OCI-LY1 (cell line): ENCODE measurements around the gene MS4A4A.

Experiments used
- CTCF ChIP-seq: fragments of 200-600 bp; sonication (generic), shearing (Covaris generic); IDR thresholded peaks from 2 replicates; pipeline ENCODE4 v1.5.1; 2017; ENCODE audit warnings: mild to moderate bottlenecking, antibody characterized with exemption, low read length, moderate library complexity, mixed read lengths
- EZH2 ChIP-seq: fragments of 200-600 bp; sonication (generic), shearing (Covaris generic); IDR thresholded peaks from 2 replicates; pipeline ENCODE4 v1.8.0; 2017; ENCODE audit warnings: borderline replicate concordance, mixed run types, mild to moderate bottlenecking, antibody characterized with exemption, low read length, moderate library complexity, mixed read lengths

GRCh38 chr11:60305906-60306619 is 25.6 kb downstream of the MS4A4A start:
- TF ChIP-seq CTCF: no peak
- TF ChIP-seq EZH2: no peak
